Measurements from ENCODE around the gene B3GNT7. TPM values are rescaled to one million over a fixed set of nuclear protein-coding genes. Genes with fewer than 3 reads are reported as not detected.

The B3GNT7 gene
- total RNA-seq, 1 experiment from 2014 or later = 6.1 TPM

GRCh38 chr2:231364961-231365810 lies 30.3 kb upstream of the B3GNT7 start:
- TF ChIP-seq SIN3A (IDR thresholded peaks at IDR 0.05; ENCODE audit: low read depth) = no peak
- TF ChIP-seq, protein P1, sequence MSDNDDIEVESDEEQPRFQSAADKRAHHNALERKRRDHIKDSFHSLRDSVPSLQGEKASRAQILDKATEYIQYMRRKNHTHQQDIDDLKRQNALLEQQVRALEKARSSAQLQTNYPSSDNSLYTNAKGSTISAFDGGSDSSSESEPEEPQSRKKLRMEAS (IDR thresholded peaks at IDR 0.05) = no peak
- TF ChIP-seq, protein P2, sequence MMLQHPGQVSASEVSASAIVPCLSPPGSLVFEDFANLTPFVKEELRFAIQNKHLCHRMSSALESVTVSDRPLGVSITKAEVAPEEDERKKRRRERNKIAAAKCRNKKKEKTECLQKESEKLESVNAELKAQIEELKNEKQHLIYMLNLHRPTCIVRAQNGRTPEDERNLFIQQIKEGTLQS (IDR thresholded peaks at IDR 0.05) = no peak
- TF ChIP-seq FOSL1 (IDR thresholded peaks at IDR 0.05; ENCODE audit: low read depth) = no peak
- TF ChIP-seq POLR2AphosphoS5 (IDR thresholded peaks at IDR 0.05; ENCODE audit: low read depth, low read length) = no peak
- TF ChIP-seq ZFX (IDR thresholded peaks at IDR 0.05) = no peak
- no peak for TF ChIP-seq EZH2phosphoT487 (IDR thresholded peaks at IDR 0.05; ENCODE audit: borderline replicate concordance)
- TF ChIP-seq JUND (IDR thresholded peaks at IDR 0.05) = no peak
- Histone ChIP-seq H3K4me1 (ENCODE audit: control insufficient read depth in 1 of 2, insufficient read depth in 2 of 2, low read length in 2 of 2) (peaks cover 4 to 12% of the 10 kb centered on the region in 2 experiments; a peak in 3 of 4 replicates), H4K20me1 (ENCODE audit: insufficient read depth) (no peaks in the 10 kb centered on the region), H3K9me3 (ENCODE audit: control insufficient read depth in 1 of 2, insufficient read depth in 1 of 2, low read depth in 1 of 2, low read length in 2 of 2) (no peaks in the 10 kb centered on the region), H3K79me2 (ENCODE audit: insufficient read depth, low read length) (no peaks in the 10 kb centered on the region), H3K4me3 (replicated peaks in 1 of 2; ENCODE audit: low read depth in 1 of 2, low read length in 2 of 2) (no peak overlapping the region), H3K36me3 (ENCODE audit: control insufficient read depth in 1 of 2, insufficient read depth in 2 of 2, low read length in 2 of 2) (no peaks in the 10 kb centered on the region), H3K27me3 (ENCODE audit: insufficient read depth, low read length) (no peaks in the 10 kb centered on the region), H3K27ac (ENCODE audit: low read depth, low read length) (0 out of 2 replicates have a peak overlapping the region, but pooled peaks have one; percentile 26), H3K9me2 (ENCODE audit: insufficient read depth) (no peaks in the 10 kb centered on the region), H2AFZ (ENCODE audit: low read depth, low read length, poor library complexity, severe bottlenecking) (no peak overlapping the region), H3K9ac (ENCODE audit: low read length) (no peak overlapping the region), H3K4me2 (ENCODE audit: low read length) (0 out of 2 replicates have a peak overlapping the region, but pooled peaks have one; percentile 19)
- ATAC-seq (peak; percentile 71), DNase-seq (ENCODE audit: low read depth, low spot score) (no peak)
- POLR2A ChIA-PET = no interaction called here
- RAD21 ChIA-PET (ENCODE audit: low non-redundant PET in 1 of 2, low total read pairs in 2 of 2, uncharacterized antibody in 2 of 2, unreplicated experiment in 2 of 2) = no interaction called here
- intact Hi-C loops (cut with micrococcal nuclease) = no loop called here
- no TSS peak for BruUV-seq (replicated peaks)
- CTCF ChIA-PET = no interaction called here

DNA sequence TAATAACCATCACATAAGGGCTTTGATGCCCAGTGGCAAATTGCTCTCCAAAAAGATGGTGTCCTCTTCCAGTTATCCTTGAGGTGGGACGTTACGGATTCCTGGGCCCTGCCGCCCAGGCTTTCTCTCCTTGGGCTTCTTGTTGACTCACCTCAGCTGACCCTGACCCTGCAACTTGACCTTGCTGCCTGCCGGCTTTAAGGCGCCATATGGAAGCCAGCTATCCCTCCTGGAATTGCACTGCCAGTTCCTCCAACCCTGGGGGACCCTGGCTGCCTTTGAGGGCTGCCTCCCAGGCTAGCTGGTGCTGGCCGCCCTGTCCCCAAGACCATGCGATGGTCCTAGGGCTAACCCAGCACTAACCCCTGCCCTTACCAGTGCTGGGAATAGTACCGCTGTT lies 28.3 kb upstream of the B3GNT7 start:
- ChIA-PET CTCF (no interaction called here), RAD21 (ENCODE audit: low non-redundant PET in 1 of 2, low total read pairs in 2 of 2, uncharacterized antibody in 2 of 2, unreplicated experiment in 2 of 2) (no interaction called here), POLR2A (no interaction called here)
- DNase-seq (ENCODE audit: low read depth, low spot score) (no peak), ATAC-seq (no peak)
- no peaks in the 10 kb centered on the region for H3K36me3 ChIP-seq (ENCODE audit: control insufficient read depth in 1 of 2, insufficient read depth in 2 of 2, low read length in 2 of 2)
- H3K79me2 ChIP-seq (ENCODE audit: insufficient read depth, low read length) = no peaks in the 10 kb centered on the region
- no peaks in the 10 kb centered on the region for H4K20me1 ChIP-seq (ENCODE audit: insufficient read depth)
- no peaks in the 10 kb centered on the region for H3K9me2 ChIP-seq (ENCODE audit: insufficient read depth)
- H2AFZ ChIP-seq (ENCODE audit: low read depth, low read length, poor library complexity, severe bottlenecking) = no peak overlapping the region
- no peak overlapping the region for H3K4me2 ChIP-seq (ENCODE audit: low read length)
- intact Hi-C loops (cut with micrococcal nuclease) = no loop called here
- no peaks in the 10 kb centered on the region for H3K9me3 ChIP-seq (ENCODE audit: control insufficient read depth in 1 of 2, insufficient read depth in 1 of 2, low read depth in 1 of 2, low read length in 2 of 2)
- TF ChIP-seq ZFX (IDR thresholded peaks at IDR 0.05) = no peak
- H3K27me3 ChIP-seq (ENCODE audit: insufficient read depth, low read length) = no peaks in the 10 kb centered on the region
- H3K4me3 ChIP-seq (replicated peaks in 1 of 2; ENCODE audit: low read depth in 1 of 2, low read length in 2 of 2) = no peak overlapping the region
- BruUV-seq (replicated peaks) = no TSS peak
- H3K27ac ChIP-seq (ENCODE audit: low read depth, low read length) = no peak overlapping the region
- H3K4me1 ChIP-seq (ENCODE audit: control insufficient read depth in 1 of 2, insufficient read depth in 2 of 2, low read length in 2 of 2) = peaks cover 4 to 12% of the 10 kb centered on the region in 2 experiments; a peak in 3 of 4 replicates
- no peak overlapping the region for H3K9ac ChIP-seq (ENCODE audit: low read length)
